Transverse colon (tissue), 3 donors: ENCODE data around the gene ATP5PO.

Experiments
- POLR2A ChIP-seq: fragments of 450-650 bp; IDR thresholded peaks from one replicate; pipeline ENCODE4 v1.6.1; 2016; ENCODE audit warnings: antibody characterized with exemption, mild to moderate bottlenecking, moderate library complexity
- TF ChIP-seq, protein P1 (sequence below), 5 experiments: fragments of 200-600 bp in 3 of 5; fragments of 450-650 bp in 2 of 5; sonication (generic) in 3 of 5; IDR thresholded peaks; 1 replicate in 2 of 5; 2 replicates in 3 of 5; pipeline ENCODE4 v1.5.1; 2016 to 2017; ENCODE audit warnings: antibody characterized with exemption in 5 of 5, inconsistent platforms in 3 of 5, mild to moderate bottlenecking in 2 of 5, moderate library complexity in 1 of 5

- TF ChIP-seq, protein P1, sequence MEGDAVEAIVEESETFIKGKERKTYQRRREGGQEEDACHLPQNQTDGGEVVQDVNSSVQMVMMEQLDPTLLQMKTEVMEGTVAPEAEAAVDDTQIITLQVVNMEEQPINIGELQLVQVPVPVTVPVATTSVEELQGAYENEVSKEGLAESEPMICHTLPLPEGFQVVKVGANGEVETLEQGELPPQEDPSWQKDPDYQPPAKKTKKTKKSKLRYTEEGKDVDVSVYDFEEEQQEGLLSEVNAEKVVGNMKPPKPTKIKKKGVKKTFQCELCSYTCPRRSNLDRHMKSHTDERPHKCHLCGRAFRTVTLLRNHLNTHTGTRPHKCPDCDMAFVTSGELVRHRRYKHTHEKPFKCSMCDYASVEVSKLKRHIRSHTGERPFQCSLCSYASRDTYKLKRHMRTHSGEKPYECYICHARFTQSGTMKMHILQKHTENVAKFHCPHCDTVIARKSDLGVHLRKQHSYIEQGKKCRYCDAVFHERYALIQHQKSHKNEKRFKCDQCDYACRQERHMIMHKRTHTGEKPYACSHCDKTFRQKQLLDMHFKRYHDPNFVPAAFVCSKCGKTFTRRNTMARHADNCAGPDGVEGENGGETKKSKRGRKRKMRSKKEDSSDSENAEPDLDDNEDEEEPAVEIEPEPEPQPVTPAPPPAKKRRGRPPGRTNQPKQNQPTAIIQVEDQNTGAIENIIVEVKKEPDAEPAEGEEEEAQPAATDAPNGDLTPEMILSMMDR (IDR thresholded peaks at IDR 0.05), result no peak
- TF ChIP-seq POLR2A, result no peak
Observed at GRCh38 chr21:33924766-33925100, 9.1 kb upstream of the ATP5PO start.
